Adrenal gland (tissue), 5 donors: Measurements from ENCODE around the gene CANX.

ENCODE experiments used
- CTCF ChIP-seq, 6 experiments: fragments of 450-650 bp in 4 of 6; fragments of 200-600 bp in 2 of 6; sonication (generic) in 1 of 6; IDR thresholded peaks; 1 replicate in 5 of 6; 2 replicates in 1 of 6; pipeline versions ENCODE4 v1.5.1 to v1.8.0; 2016 to 2021; ENCODE audit warnings: antibody characterized with exemption in 6 of 6, mild to moderate bottlenecking in 2 of 6, moderate library complexity in 1 of 6
- POLR2A ChIP-seq, 2 donors: fragments of 450-650 bp; IDR thresholded peaks; one replicate each; pipeline ENCODE4 v1.6.1; 2017; ENCODE audit warnings: antibody characterized with exemption in 2 of 2, mild to moderate bottlenecking in 2 of 2, moderate library complexity in 1 of 2
- donor health status: DM: no; HTN: no; CAD: no.

- TF ChIP-seq POLR2A (IDR thresholded peaks at IDR 0.05) (peak in 1 of 2 donors; percentile 22), CTCF (IDR thresholded peaks at IDR 0.05) (no peak)
These were observed 63.5 kb downstream of the CANX start for GRCh38 chr5:179762079-179762780.
